ENCODE data around the gene GRM1.

Gene GRM1

DNA sequence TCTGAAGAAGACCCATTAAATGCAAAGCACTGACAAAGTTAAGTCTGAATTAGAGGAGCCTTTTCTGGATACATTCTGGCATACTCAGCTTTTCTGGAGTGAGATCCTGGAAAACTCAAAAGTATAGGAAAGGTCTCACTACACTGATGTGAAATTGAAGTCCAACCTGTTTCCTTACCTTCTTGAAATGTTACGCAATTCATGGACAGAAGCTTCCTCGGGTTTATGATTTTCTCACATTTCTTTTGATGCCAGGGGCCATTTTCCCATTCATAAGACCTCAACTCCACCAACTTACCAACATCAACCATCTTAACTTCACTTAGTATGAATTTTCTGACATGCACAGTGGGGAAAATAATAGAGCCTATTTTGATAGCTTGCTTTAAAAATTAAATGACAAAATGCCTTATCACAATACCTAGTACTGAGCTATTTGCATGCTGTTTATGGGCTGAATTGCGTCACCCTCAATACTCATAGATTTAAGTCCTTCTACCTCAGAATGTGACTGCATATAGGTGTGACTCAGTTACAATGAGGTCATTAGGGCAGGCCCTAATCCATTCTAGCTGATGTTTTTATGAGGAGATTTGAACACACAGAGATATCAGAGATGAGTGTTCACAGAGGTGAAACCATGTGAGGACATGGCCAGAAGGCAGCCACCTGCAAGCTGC lies 441.4 kb downstream of the GRM1 start:
- no peak for DNase-seq (ENCODE audit: low spot score)

GRCh38 chr6:146472918-146473317 lies 444.1 kb downstream of the GRM1 start:
- no peak for DNase-seq (ENCODE audit: low spot score)

GRCh38 chr6:146481527-146481926 lies 452.7 kb downstream of the GRM1 start:
- no peak for DNase-seq (ENCODE audit: low spot score)

GRCh38 chr6:146484411-146484810 lies 455.5 kb downstream of the GRM1 start:
- no peak for DNase-seq (ENCODE audit: low spot score)
